D341Med (cell line): Measurements from ENCODE around the gene THADA.

Source experiments
- DNase-seq: peaks from one replicate; pipeline ENCODE4 v3.0.0; 2012; ENCODE audit warnings: low spot score

Gene THADA

DNA sequence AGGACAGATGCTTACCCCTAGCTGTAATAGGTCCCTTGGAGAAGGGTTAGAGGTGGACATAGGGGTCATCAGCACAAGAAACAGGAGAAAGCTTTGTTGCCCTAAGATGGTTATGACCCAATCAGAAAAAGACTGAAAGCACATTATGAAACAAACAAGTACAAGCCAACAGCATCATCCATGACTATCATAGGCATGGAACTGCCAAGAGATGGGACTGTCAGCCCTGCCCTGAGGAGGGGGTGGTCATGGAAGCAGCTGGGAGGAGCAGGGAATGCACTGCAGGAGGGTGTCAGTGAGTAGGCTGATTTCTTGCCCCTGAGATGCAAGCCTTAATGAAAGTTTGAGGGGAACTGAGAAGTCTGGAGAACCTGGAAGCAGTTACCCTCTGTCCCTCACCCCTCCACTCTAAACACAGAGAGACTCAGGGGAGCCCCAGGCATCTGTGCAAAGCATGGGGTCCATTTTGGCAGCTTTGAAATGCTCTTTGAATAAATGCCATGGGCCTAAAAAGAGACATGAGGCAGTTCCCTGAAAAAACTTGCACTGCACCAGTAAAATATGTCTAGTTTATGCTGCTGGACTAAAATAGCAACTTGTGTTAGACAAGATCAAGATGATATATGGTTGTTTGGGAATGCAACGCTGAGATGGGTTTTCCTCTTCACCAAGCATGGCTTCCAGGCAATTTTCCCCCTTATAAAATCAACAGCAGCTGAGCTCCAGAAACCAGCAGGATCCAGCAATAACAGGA lies 246.8 kb downstream of the THADA start:
- no peak for DNase-seq

DNA sequence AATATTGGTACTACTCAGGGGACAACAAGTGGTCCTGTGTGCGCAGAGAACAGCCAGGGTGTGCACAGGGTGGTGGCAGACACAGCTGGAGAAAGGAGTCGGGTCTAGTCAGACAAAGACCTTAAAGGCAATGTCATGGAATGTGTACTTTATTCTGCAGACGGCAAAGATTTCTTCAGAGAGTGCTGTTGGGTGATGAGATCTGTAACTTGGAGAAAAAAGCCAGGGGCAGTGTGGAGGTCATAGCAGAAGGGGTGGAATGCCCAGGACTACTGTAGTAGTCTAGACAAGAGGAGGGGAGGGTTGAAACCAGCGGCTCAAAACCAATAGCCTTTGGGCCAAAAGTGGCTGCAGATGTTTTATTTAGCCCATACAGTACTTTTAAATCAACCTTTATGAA lies 248.1 kb downstream of the THADA start:
- no peak for DNase-seq

DNA sequence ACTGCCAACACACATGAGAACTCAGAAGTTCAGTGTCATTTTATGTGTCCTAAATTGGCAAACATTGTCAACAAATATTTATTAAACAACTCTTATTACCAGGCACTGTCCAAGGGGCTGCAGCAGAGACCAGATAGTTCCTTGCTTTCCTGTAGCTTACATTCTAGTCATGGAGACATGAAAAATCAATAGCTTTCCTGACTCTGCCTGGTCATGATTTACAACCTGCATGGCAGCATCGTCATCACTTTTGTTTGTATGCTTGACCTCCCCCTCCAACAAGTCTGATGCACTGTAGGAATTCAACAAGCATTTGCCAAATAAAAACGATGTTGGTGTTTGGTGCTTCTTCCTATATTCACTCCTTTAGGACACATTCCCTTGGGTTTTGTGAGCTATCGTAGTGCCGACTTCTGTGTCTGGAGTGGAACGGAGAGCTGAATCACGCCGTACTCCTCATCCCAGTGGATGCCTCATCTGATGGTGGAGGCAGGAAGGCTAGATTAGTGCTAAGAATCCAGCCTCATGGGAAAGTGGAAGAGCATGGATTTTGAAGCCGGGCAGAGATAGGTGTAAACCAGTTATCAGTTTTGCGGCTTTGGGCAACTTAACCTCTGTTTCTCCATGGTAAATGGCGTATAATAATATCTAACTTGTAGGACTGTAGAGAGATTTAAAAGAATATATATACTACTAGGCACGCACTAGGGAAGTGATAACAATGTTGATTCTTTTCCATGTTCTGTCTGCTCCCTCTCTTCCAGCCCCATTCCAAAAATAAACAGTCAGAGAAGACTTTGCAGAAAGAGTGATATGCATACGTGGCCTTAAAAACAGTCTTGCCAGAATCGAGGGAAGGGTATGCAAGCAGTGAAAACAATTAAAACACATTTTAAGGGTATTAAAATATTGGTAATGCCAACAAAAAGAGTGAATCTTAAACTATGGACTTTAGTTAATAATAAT lies 249.0 kb downstream of the THADA start:
- no peak for DNase-seq

DNA sequence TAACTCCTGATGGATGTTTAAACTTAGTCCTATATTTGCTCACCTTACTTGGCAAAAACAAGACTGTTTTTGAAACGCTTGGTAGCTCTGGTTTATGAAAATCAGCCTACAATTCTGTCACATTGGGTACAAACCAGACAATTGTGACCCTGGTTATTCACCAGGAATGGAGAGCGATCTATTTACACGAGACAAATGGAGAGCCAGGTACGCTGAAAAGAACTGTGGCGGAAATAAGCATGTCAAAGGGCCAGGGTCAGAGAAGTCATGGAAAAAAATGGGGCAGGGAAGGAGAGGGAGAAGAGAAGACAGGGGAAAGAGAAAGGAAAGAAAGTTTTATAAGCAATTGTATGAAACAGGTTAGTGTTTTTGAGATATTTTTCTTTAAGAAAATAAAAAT lies 250.0 kb downstream of the THADA start:
- no peak for DNase-seq

DNA sequence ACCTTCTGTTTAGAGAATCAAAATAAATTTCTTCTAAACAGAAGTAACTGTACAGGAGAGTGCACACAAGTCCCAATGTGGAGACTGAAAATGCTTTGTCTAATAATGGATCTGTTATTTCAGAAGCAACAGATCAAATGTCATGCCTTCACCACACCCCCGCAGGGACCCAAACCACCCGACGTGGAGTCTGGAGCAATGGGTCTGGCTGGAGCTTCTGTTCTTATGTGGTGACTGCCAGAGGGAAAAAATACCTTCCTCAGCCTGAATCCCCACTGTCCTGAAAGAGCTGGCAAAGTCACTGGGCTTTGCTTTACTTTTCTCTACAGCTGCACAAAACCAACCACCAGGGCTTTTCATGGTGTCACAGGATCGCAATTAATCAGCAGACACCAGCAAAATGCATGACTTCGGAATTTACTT lies 250.4 kb downstream of the THADA start:
- DNase-seq: no peak

DNA sequence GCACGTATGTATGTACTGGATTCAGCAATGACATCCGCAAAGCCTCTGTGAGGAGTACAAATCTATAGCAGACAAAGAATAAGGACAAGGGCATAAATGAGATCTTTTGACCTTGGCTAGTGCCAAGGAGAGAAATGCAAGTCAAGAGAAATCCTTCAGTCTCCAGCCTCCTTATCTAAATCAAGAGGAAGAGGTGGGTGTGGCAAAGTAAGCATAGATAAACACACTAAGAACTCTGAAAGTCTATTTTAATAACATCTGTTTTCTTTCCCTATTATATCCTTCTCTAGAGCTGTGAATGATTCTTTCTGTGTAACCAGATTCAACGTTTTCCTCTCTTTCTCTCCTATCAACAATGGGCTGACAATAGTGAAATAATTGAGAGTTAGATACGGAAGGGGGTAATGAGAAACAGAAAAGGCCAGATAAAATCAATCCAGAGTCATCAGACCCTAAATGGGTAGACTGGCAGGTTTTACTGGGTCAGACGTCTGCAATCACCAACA lies 250.9 kb downstream of the THADA start:
- no peak for DNase-seq

DNA sequence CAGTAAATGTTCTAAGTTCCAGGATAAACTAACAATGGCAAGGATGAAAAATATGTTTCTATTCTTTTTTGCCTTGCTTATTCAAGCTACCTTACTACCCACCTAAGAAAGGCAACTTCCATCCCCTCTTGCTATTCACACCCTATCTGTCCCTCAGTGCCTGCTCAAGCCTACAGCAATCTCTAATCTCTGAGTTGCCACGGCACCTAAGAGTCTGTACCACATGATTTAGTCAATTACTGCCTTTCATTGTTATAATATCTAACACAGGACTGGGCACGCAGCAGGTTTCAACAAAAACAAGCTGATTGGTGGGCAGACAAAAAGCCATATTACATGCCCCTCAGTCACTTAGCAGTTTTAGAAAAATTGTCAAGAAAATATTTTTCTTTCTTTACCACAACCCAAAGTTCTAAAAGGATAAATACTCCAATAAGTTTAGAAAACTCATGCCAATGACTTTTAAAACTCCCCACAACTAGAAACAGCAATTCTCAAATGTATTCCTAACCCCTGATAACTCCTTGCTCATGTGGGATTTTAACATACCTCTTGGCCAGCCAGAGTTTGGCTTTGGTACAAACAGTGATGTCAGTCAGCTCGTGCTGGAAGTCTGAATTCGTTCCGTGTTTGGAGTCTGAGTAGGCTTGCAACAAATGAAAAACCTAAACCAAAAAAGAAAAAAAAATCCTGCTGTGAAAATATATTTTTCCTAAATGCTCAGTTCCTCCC lies 252.1 kb downstream of the THADA start:
- DNase-seq: no peak

DNA sequence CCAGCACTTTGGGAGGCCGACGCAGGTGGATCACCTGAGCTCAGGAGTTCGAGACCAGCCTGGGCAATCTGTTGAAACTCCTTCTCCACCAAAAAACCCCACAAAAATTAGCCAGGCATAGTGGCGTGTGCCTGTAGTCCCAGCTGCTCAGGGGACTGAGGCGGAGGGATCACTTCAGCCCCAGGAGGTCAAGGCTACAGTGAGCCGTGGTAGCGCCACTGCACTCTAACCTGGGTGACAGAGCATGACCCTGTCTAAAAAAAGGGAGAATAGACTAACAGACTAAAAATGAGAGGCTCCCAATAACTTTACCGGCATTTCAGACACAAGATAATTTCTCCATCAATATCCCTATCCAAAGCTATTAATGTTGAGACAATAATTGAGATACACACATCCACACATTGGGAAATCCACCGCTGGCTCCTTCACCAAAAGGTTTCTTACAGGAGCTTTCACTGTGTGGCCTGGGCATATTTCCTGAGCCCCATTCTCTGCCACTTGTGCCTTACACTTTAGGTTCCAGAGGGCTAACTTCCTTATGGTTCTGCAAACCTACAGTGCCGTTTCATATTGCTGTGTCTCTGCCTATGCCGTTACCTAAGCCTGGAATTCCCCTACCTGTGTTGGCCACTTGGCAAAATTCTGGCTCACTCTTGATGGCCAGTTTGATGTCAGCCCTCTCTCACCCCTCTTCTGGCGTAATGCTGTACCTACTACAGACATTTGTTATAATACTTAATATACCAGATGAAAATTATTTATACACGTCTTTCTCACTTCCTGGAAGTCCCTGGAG lies 253.7 kb downstream of the THADA start:
- no peak for DNase-seq

DNA sequence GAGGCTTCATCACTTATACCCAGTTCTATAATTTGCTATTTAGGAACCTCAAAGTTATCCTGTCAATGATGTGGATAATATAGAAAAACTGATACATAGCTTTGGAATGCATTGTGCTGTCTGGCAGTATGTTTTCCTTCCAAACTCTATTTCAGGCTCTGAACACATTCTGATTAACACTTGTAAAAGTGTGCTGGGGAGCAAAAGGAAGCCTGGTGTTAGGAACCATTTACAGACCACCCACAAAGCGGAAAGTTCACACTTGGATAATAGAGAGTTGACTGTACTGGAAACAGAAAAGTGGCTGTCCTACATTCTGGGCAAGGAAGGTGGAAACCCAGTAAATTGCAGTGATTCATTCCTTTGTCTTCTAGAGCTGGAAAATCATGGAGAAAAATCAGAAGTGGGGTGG lies 254.9 kb downstream of the THADA start:
- DNase-seq: no peak

DNA sequence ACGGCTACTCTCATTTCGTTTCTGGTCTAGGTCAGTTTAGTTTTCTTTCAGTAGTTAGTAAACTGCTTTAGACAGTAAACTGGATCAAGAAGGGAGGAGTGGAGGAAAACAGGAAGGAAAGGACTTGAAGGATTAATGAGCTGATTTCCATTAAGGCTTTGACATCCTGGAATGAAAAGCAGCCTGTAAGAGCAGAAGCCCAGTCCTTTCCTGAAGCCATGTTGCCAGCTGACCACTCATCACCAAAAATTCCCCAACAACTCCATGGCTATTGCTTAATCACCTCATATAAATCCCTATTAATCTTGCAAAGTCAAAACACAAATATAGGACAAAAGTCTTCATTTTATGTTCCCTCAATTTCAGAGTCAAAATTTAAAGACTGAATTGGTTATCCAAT lies 255.8 kb downstream of the THADA start:
- DNase-seq: no peak

DNA sequence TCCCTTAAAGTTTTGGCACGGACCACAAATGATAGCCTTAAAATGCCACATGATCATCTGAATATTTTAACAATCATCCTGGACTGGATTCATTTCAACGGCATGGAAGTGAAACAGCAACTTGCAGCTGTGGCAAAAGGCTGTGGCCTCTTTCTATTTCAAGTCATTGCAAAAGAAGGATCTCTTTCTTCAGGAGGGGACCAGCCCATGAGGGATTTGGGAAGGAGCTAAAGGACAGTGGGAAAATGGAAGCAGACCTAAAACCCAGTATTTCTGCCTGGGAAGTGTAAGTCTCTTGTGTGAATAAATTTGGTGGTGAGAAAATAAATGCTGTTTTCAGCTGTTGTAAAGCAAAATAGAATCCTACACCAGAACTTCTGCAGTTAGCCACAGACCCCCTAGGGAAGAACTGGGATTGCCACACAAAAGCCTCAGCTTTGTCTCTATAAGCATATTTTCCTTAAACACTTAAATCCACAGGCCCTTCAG lies 262.1 kb downstream of the THADA start:
- DNase-seq: no peak

DNA sequence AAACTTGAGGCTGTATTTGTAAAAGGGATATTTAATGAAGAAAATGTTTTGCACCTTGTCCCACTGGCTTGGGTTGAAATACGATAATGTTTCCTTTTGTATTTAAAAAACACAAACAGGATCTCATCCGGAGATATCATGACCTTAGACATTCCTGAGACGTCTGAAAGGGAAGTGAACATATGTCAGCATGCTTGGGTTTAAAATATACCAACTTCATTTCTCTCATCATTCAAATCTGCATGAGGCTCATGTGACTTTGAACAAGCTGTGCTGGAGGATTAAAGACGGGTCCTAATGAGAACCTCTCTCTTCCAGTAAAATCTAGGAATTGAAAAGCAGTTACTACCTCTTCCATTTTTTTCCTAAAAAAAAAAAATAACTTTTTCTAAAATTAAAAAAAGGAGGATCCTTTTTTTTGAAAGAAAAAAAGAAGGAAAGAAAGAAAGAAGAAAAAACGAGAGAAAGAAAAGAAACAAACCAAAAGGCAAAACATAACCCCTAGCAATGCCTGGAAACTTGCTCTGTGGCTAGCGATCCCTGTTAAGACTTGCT lies 262.7 kb downstream of the THADA start:
- no peak for DNase-seq

DNA sequence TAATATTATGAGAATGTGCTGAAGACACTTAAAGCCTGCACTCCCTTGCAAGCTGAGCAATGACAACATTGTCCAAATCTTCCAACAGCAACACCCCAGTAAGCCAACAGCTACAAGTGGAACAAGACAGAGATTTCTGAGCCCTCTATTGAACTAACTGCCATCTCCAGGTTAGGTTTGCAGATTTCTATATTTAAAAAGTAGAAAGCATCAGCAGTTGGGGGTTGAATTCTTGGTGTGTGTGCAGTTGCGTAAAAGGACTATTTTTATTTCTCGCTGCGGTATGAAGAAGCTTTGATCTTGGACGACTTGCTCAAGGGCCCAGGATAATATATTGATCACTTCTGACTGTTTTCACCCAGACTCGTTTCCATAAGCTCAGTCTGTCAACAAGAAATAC lies 263.2 kb downstream of the THADA start:
- no peak for DNase-seq

DNA sequence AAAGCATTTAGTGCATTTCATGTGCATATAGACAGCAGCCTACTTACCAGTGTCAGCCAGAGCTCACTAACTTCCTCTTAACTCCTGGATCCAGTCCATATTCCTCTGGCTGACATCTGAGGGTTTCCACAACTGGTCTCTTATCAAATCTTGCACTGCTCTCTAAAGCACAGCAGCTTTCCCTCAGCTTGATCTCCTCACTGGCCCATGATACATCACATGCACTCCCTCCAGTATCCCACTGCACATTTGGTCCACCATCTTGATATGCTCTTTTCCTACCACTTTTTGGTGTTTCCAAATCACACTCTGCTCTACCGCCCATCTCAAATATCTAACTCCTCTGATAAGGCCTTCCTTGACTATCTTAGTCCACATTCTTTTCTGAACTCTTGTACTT lies 264.4 kb downstream of the THADA start:
- DNase-seq: no peak

DNA sequence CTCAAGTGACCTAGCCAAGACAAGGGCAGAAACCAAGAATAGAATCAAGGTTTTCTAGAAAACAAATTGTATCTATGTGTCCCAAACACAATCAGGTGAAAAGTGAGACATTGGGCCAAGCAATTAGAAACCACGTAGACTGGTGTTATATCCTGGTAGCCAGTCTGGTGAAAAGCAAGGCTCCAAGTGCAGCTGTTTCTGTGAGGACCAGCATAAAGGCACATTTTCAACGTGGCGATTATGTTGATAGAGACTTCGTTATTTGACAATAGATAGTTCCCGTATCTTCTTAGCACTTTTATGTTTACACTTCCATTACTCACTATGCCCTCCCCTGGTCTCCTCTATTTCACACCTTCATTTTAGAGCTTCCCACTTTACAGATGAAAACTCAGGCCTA lies 266.2 kb downstream of the THADA start:
- no peak for DNase-seq

DNA sequence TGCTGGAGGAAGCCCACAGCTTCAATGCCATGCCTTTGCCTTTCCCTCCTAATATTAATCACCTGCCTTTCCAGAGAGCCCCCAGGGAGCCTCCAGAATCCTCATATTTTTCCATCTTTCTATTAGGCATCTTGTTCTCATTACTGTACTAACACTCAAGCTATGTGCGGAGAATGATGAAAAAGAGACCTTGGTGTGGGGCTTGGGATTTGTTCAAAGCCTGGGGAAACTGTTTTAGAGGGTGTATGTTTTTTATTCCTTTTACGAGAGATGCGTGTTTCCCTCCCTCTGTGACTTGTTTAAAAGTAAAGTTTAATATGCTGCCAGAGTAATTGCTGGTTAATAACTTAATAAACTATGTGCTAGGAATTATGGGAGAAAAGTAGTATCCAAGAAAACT lies 267.0 kb downstream of the THADA start:
- no peak for DNase-seq

DNA sequence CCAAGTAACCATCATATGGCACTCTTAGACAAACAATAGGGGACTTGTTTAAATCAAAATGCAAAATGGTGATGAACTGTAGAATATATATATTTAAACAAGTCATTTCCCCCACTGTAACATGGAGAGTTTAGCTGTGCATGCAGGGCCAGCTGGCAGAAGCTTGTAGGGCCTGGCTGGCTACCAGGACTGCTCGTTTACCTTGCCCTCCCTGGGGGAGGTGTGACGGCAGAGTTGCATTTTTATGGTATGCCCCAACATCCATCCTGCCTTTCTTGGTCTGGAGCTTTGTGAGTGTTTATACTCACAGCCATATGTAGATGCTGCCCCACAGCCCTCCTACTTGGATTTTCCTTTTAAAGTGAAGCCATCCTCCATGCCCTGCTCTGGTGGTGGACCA lies 267.7 kb downstream of the THADA start:
- DNase-seq: no peak

DNA sequence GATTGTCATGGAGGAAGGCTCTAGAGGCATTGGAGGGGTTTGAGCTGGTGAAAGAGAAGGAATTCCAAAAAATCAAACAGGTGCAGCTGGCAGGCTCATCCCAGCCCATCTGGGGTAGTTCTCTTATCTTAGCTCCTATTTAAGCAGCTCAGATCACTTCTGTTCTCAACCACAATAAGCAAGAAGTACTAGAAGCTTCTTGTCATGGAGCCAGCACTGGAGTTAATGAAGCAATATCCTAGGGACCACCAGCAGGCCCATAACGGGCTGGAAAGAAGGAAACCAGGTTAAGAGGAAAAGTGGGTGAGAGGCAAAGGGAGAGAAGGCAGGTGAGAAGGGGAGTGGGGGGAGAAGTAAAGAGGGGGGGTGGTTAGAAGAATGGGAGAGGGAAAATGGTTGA lies 268.7 kb downstream of the THADA start:
- DNase-seq: no peak

DNA sequence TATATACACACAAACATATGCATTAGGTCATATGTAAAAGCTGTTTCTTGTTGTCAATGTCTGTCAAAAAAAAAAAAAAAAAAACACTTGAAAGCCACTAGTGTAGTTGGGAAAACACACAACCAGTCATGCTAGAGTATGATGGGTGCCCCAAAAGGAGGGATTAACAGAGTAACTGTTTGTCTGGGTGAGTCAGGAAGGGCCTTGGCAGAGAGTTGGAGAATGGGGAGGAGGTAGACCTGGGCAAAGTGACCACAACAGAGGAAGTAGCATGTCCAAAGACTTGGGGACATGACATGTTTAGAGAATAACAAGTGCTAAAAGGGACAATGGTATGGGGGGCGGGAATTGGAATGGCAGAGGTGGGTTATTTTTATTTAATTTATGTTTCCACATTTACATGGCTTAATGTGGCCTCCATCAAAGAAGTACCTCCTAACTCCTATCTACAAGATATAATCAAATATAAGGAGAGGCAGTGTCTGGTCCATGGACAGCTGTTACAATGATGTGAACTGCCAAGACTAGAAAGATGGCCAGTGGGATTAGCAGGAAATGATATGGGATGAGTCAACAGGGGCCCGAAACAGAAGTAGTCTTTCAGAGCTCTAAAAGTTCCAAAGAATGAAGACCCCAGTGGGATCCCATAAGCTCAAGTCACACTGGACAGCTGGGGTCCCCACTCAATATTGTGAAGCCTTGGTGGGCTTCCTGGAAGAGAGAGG lies 269.6 kb downstream of the THADA start:
- no peak for DNase-seq

DNA sequence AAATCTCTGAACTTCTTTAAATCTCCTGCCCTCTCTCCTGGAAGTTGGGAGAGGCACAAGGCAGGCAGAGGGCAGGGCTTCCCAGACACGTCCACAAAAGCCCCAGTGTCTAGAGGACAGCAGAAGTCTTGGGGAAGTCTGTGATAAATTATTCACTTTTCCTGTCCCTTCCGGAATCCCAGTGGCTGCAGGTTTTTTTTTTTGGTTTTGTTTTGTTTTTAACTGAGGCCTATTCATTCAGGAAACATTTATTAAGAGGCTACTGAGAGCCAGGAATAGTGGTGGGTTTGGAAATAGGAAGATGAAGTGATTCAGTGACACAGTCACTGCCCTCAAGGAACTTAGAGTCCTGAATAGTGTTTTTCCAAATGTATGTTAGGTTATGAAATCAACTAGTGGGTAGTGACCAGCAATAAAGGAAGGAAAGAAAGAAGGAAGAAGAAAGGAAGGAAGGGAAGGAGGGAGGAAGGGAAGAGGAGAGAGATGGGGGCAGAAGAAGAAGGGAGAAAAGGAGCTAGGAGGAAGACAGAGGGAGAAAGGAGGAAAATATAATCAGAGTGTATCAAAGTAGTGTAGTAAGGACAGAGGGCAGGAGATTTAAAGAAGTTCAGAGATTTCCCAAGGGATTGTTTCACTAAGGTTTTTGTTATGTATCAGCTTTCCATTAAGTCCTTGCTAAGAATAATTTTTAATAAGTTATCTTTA lies 270.6 kb downstream of the THADA start:
- DNase-seq: no peak
